GM04503 (cell line): ENCODE measurements around the gene SPARCL1.
A peak's percentile ranks its signal among the peaks of the same experiment; 100 is the strongest.

Source experiments
- DNase-seq: peaks from one replicate; pipeline ENCODE4 v3.0.0-alpha.2; 2012; ENCODE audit warnings: low read depth

SPARCL1 gene

GRCh38 chr4:87541521-87541920 is 12.3 kb upstream of the SPARCL1 start:
- DNase-seq = no peak

GRCh38 chr4:87540146-87541058 is 11.2 kb upstream of the SPARCL1 start:
- no peak for DNase-seq

- DNase-seq = no peak
These were observed 3.7 kb upstream of the SPARCL1 start for GRCh38 chr4:87532907-87533306.

GRCh38 chr4:87532109-87532508 is 2.9 kb upstream of the SPARCL1 start:
- no peak for DNase-seq

GRCh38 chr4:87531621-87532020 is 2.4 kb upstream of the SPARCL1 start:
- no peak for DNase-seq

- DNase-seq = no peak
These were observed 1.7 kb upstream of the SPARCL1 start for GRCh38 chr4:87530868-87531267.

GRCh38 chr4:87530229-87530628 is 1.1 kb upstream of the SPARCL1 start:
- DNase-seq = no peak

- DNase-seq = no peak
These were observed 1.6 kb downstream of the SPARCL1 start for GRCh38 chr4:87527431-87528220.

GRCh38 chr4:87525636-87526295 is 3.4 kb downstream of the SPARCL1 start:
- no peak for DNase-seq

- no peak for DNase-seq
These were observed 4.7 kb downstream of the SPARCL1 start for GRCh38 chr4:87524456-87524855.

GRCh38 chr4:87523307-87523706 is 5.9 kb downstream of the SPARCL1 start:
- no peak for DNase-seq

GRCh38 chr4:87521757-87522374 is 7.3 kb downstream of the SPARCL1 start:
- no peak for DNase-seq

- no peak for DNase-seq
These were observed 7.9 kb downstream of the SPARCL1 start for GRCh38 chr4:87521319-87521718.

- DNase-seq = no peak
These were observed 11.6 kb downstream of the SPARCL1 start for GRCh38 chr4:87517621-87518020.

GRCh38 chr4:87516683-87517082 is 12.5 kb downstream of the SPARCL1 start:
- DNase-seq = no peak

- no peak for DNase-seq
These were observed 16.8 kb downstream of the SPARCL1 start for GRCh38 chr4:87512400-87512799.

- no peak for DNase-seq
These were observed 17.7 kb downstream of the SPARCL1 start for GRCh38 chr4:87511500-87511899.

- DNase-seq = no peak
These were observed 18.4 kb downstream of the SPARCL1 start for GRCh38 chr4:87510747-87511146.

GRCh38 chr4:87506974-87507701 is 22.0 kb downstream of the SPARCL1 start:
- DNase-seq = peak; percentile 82

- DNase-seq = no peak
These were observed 23.3 kb downstream of the SPARCL1 start for GRCh38 chr4:87505862-87506261.

GRCh38 chr4:87502580-87503238 is 26.5 kb downstream of the SPARCL1 start:
- DNase-seq = no peak
